K562 (cell line): Measurements from ENCODE around the gene NAPB.

Experiments used
- CHD1 ChIP-seq: fragments of 200-600 bp; sonication (generic); IDR thresholded peaks from one replicate; pipeline ENCODE4 v1.6.1; 2012; ENCODE audit warnings: mild to moderate bottlenecking, moderate library complexity, low read length, inconsistent platforms
- CTCF ChIP-seq, 3 experiments: IDR thresholded peaks in 2 of 3; conservative IDR thresholded peaks in 1 of 3; 2 replicates each; pipeline ENCODE4 v1.5.1; 2011 to 2012; ENCODE audit warnings: low read length in 3 of 3, mild to moderate bottlenecking in 3 of 3, control low read depth in 2 of 3, improper control_type of control experiment in 1 of 3, inconsistent platforms in 1 of 3, low read depth in 1 of 3, mixed read lengths in 1 of 3, moderate library complexity in 1 of 3; ENCODE audit not compliant: insufficient read depth in 2 of 3
- HDAC6 ChIP-seq: IDR thresholded peaks from 2 replicates; pipeline ENCODE4 v1.6.1; 2012; ENCODE audit warnings: low read depth, mild to moderate bottlenecking, control low read depth, inconsistent platforms, low read length, moderate library complexity
- NFIC ChIP-seq: fragments of 450-650 bp; IDR thresholded peaks from 2 replicates; pipeline ENCODE4 v1.6.1; 2017; ENCODE audit warnings: mild to moderate bottlenecking, inconsistent platforms
- NR2C1 ChIP-seq, 2 experiments: fragments of 450-650 bp; IDR thresholded peaks; 2 replicates each; pipeline ENCODE4 v1.6.1; 2017; ENCODE audit warnings: mild to moderate bottlenecking in 2 of 2, antibody characterized with exemption in 1 of 2, inconsistent platforms in 1 of 2, missing compliant biosample characterization in 1 of 2, missing genetic modification characterization in 1 of 2
- POLR2AphosphoS5 ChIP-seq: IDR thresholded peaks from 2 replicates; pipeline ENCODE4 v1.6.1; 2011; ENCODE audit warnings: mild to moderate bottlenecking, low read depth, low read length, moderate library complexity; ENCODE audit not compliant: control insufficient read depth, insufficient read depth
- RFX5 ChIP-seq: IDR thresholded peaks from 2 replicates; pipeline ENCODE4 v1.6.1; 2011; ENCODE audit warnings: low read depth, mild to moderate bottlenecking, improper control_type of control experiment, low read length
- TAF1 ChIP-seq: IDR thresholded peaks from 2 replicates; pipeline ENCODE4 v1.6.1; 2011; ENCODE audit warnings: mild to moderate bottlenecking, low read length, moderate library complexity; ENCODE audit not compliant: insufficient read depth, control insufficient read depth, severe bottlenecking; ENCODE audit errors: extremely low read depth
- ZNF277 ChIP-seq: fragments of 250-450 bp; sonication (Bioruptor Pico); IDR thresholded peaks from 2 replicates; pipeline ENCODE4 v1.8.0; 2022; ENCODE audit warnings: inconsistent platforms, mild to moderate bottlenecking, moderate library complexity, borderline replicate concordance

DNA sequence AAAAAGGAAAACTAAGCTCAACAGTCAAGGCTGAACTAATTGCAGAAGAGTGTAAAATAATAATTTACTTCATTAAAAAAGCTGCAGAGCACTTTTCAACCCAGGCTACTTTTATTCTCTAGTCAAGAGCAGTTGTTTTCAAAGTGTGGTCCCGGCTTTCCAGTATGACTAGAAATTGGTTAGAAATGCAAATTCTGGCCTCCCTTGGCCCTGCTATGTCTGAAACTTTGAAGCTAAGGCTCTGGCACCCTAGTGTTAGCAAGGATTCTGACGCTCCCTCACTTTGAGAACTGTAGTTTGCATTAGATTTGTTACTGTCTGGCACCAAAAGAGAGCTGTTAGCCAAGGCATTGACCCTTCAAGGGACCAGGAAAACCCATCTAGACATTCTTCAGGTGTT, 80.2 kb downstream of the NAPB start:
- TF ChIP-seq TAF1 (no peak), RFX5 (no peak), CHD1 (no peak), ZNF277 (CRISPR knock-in tag) (no peak), NR2C1 (IDR thresholded peaks at IDR 0.05) (no peak), NR2C1 (tag; IDR thresholded peaks at IDR 0.05) (no peak), CTCF (IDR thresholded peaks at IDR 0.05 in 2 of 3, conservative IDR thresholded peaks at IDR 0.05 in 1 of 3; ENCODE audit: insufficient read depth in 2 of 3, low read depth in 1 of 3, low read length in 3 of 3) (no peak), HDAC6 (no peak), POLR2AphosphoS5 (no peak), NFIC (no peak)
